NCI-H226 (cell line): ENCODE data around the gene RASAL2.

Experiments used
- DNase-seq: peaks from one replicate; pipeline ENCODE4 v3.0.0-alpha.2; 2015

The RASAL2 gene

DNA sequence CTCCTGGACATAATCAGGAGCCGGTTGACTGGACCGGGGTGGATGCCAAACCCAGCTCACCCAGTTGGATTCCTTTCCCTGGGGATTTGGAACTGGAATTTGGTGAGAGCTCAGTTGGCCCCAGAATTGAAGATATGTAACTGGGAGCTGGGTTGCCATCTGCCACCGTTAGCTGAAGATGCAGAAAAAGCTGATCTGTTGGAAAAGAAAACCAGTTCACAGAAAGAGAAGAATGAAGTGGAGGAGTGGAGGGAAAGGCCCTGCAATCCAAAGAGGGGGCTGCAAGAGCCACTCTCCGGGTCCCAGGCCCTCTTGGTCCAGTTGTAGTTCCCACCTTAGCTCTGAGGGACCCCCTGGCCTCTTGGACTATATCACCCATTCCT, 435.0 kb downstream of the RASAL2 start:
- DNase-seq = no peak

DNA sequence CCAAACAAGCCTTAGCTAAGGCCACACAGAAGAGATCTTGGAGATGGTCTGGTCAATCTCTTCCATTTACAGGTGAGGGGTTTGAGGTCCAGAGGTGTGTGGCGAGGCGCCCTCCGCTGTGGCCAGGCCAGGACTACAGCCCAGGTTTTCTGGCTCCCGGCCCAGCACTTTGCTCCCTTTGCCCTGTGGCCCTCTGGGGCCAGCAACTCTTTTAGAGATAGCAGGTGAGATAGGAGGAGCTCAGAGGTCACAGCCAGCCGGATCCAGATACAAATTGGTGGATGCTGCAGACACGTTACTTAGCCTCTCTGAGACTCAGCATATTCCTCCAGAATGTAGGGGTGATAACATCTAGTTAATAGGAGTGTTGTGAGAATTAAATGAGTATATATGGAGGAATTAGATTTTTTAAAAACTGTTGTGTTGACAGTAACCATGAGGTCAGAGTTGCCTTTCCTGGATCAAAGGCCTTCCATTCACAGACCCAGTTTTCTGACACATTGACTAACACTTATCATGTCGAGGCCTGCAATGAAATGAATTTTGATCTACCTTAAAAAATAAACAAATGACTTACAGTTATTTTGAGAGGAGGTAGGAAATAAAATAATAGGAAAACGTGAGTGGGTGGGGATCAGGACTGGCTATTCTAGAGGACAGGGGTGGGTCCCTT, 435.6 kb downstream of the RASAL2 start:
- no peak for DNase-seq

DNA sequence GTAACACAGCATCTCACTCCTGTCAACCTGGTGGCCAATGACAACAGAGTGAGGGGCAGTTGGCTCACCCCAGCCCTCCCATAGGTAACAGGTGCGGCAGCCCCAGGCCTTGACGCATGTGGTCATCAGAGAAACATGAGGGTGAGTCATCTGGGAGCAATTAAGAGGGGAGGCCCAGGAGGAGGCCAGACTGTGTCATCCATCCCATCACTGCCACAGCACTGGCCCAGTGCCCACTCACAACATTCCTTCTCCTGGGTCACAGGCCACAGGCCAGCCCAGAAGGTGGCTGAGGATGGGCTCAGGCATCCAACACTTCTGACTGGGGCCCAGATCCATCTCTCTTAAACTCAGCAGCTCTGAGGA, 436.1 kb downstream of the RASAL2 start:
- DNase-seq = peak; percentile 82

GRCh38 chr1:178530502-178530901, 436.6 kb downstream of the RASAL2 start:
- no peak for DNase-seq

DNA sequence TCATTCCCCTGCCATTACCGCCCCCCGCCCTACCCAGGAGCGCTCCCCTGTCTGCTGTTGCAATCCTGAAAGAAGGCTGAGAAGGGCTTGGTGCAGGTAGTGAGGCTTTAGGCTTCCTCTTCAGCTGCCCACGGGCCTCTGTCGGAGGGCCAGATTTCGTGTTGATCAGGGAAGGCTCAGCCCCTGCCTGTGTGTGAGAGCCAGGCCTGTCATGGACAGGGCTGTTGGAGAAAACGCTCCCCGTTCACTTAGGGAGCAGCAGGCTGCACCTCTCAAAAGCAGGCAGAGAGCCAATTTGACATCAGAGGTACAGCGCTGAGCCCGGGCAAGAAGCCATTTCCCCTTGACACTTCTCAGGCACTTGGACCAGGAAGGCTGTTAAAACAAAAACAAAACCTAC, 438.0 kb downstream of the RASAL2 start:
- no peak for DNase-seq

DNA sequence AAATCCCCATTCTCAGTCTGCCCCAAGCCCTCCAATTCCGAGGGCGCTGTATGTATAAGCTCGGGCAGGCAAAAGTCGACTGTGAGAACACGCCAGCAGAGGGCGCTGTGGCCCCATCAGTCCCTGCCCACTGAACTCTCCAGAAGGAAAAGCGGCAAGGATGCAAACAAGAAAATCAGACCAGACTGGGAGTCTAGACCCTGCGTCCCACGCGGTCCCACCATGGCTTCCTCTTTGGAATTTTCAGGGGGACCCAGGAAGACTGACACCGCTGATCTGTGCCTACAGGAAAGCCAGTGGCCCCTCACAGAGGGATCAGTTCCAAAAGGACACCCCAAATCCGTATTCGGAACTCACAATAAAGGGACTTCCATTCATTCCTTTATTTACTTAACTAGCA, 438.5 kb downstream of the RASAL2 start:
- peak; percentile 67 for DNase-seq

GRCh38 chr1:178533121-178533946, 439.4 kb downstream of the RASAL2 start:
- DNase-seq = no peak
